K562 (cell line): ENCODE data around the gene C1RL. TPM values are rescaled to one million over a fixed set of nuclear protein-coding genes. Genes with fewer than 3 reads are reported as not detected.

Experiments used
- ATAC-seq: fragments of 200-7000 bp; cut with Tn5 transposase; 3 replicates; pipeline ENCODE4 v1.9.1; 2020; ENCODE audit warnings: moderate library complexity
- BruUV-seq: library from RNA; stranded (reverse); fragments of 400-500 nt; replicated peaks from 2 replicates; lab custom pipeline; 2021; lab: Mats Ljungman, UMichigan
- CTCF ChIA-PET: fragments of 300-600 bp; formaldehyde crosslinking; extraction: SDS; loops from one replicate; lab custom pipeline; 2021; ENCODE audit warnings: low intra/inter-chr PET ratio; lab: Yijun Ruan, JAX
- POLR2A ChIA-PET: fragments of 300-600, 350-650 bp; sonication (Branson Sonifier 250); formaldehyde crosslinking; extraction: SDS; loops from one replicate; lab custom pipeline; 2021; ENCODE audit warnings: antibody characterized with exemption, inconsistent platforms; lab: Yijun Ruan, JAX
- DNase-seq, 4 experiments: peaks; one replicate each; pipeline versions ENCODE4 v3.0.0 to v3.0.0-alpha.2; 2011 to 2018; ENCODE audit warnings: low spot score in 3 of 4, mixed read lengths in 3 of 4; ENCODE audit errors: extremely low read depth in 1 of 4
- FAIRE-seq: peaks from 2 replicates; lab custom pipeline; 2011; peaks lifted over from hg19 to GRCh38; lab: Jason Lieb, UNC
- H2AFZ ChIP-seq: 2 replicates; pipeline ENCODE4 v1.6.0; 2011; ENCODE audit warnings: low read depth, low read length, control low read depth, inconsistent platforms
- H3K27ac ChIP-seq: fragments of 200-600 bp; 3 replicates; pipeline ENCODE4 v1.8.0; 2011; ENCODE audit warnings: low read depth, mild to moderate bottlenecking, control low read depth, inconsistent platforms, low read length, moderate library complexity, mixed read lengths; ENCODE audit errors: extremely low read depth
- H3K27me3 ChIP-seq, 2 experiments: fragments of 300-600 bp in 1 of 2; 2 replicates in 1 of 2; 3 replicates in 1 of 2; pipeline versions ENCODE4 v1.6.0 to v1.8.0; 2011; ENCODE audit warnings: inconsistent platforms in 2 of 2, low read length in 2 of 2, mild to moderate bottlenecking in 1 of 2, mixed read lengths in 1 of 2, moderate library complexity in 1 of 2; ENCODE audit not compliant: control insufficient read depth in 2 of 2, insufficient read depth in 2 of 2
- H3K36me3 ChIP-seq: fragments of 300-600 bp; 3 replicates; pipeline ENCODE4 v1.8.0; 2011; ENCODE audit warnings: mild to moderate bottlenecking, low read length, inconsistent platforms; ENCODE audit not compliant: control insufficient read depth, insufficient read depth
- H3K4me1 ChIP-seq, 2 experiments: fragments of 200-600 bp in 1 of 2; replicated peaks in 1 of 2; 2 replicates in 1 of 2; 3 replicates in 1 of 2; pipeline versions ENCODE4 v1.5.1 to v1.8.0; 2011; ENCODE audit warnings: inconsistent platforms in 2 of 2, low read length in 2 of 2, mild to moderate bottlenecking in 1 of 2, mixed read lengths in 1 of 2, moderate library complexity in 1 of 2; ENCODE audit not compliant: control insufficient read depth in 2 of 2, insufficient read depth in 2 of 2
- H3K4me2 ChIP-seq: 2 replicates; pipeline ENCODE4 v1.6.1; 2011; ENCODE audit warnings: low read length, control low read depth, inconsistent platforms, mixed read lengths; ENCODE audit not compliant: insufficient read depth
- H3K4me3 ChIP-seq: fragments of 200-600 bp; sonication (generic), shearing (Covaris generic); 2 replicates; pipeline ENCODE4 v1.5.1; 2016; ENCODE audit warnings: control low read depth, inconsistent platforms
- H3K79me2 ChIP-seq: fragments of 200-600 bp; 3 replicates; pipeline ENCODE4 v1.8.0; 2011; ENCODE audit warnings: low read length, inconsistent platforms; ENCODE audit not compliant: control insufficient read depth, insufficient read depth
- H3K9ac ChIP-seq, 2 experiments: 2 replicates each; pipeline versions ENCODE4 v1.6.0 to v1.6.1; 2011; ENCODE audit warnings: low read depth in 2 of 2, low read length in 2 of 2, control low read depth in 1 of 2, inconsistent platforms in 1 of 2, mild to moderate bottlenecking in 1 of 2, mixed read lengths in 1 of 2; ENCODE audit not compliant: insufficient read depth in 1 of 2
- H3K9me1 ChIP-seq: one replicate; pipeline ENCODE4 v1.6.0; 2011; ENCODE audit warnings: inconsistent platforms, mild to moderate bottlenecking, low read length, moderate library complexity; ENCODE audit not compliant: control insufficient read depth, insufficient read depth
- H3K9me3 ChIP-seq: replicated peaks from 2 replicates; pipeline ENCODE4 v1.5.1; 2011; ENCODE audit warnings: low read depth, low read length, inconsistent platforms; ENCODE audit not compliant: control insufficient read depth, insufficient read depth
- H4K20me1 ChIP-seq: replicated peaks from 2 replicates; pipeline ENCODE4 v1.6.1; 2011; ENCODE audit warnings: low read length, inconsistent platforms, mixed read lengths; ENCODE audit not compliant: control insufficient read depth, insufficient read depth
- ARID2 ChIP-seq: fragments of 450-650 bp; IDR thresholded peaks from 2 replicates; pipeline ENCODE4 v1.6.1; 2017; ENCODE audit warnings: antibody characterized with exemption, mild to moderate bottlenecking
- DDX20 ChIP-seq: fragments of 450-650 bp; IDR thresholded peaks from 2 replicates; pipeline ENCODE4 v1.6.1; 2016; ENCODE audit warnings: missing genetic modification characterization, low read depth, mild to moderate bottlenecking, missing compliant biosample characterization, moderate library complexity
- HDAC1 ChIP-seq, 2 experiments: fragments of 450-650 bp; IDR thresholded peaks; 2 replicates each; pipeline ENCODE4 v1.6.1; 2016 to 2017; ENCODE audit warnings: inconsistent platforms in 1 of 2, mild to moderate bottlenecking in 1 of 2, moderate library complexity in 1 of 2
- MED1 ChIP-seq: sonication (generic); formaldehyde crosslinking; IDR thresholded peaks from 2 replicates; pipeline ENCODE4 v1.8.1; 2023; ENCODE audit warnings: missing genetic modification reagents, borderline replicate concordance
- MTA1 ChIP-seq: fragments of 450-650 bp; IDR thresholded peaks from 2 replicates; pipeline ENCODE4 v1.6.1; 2017; ENCODE audit warnings: borderline replicate concordance
- MTA3 ChIP-seq: fragments of 450-650 bp; formaldehyde crosslinking; IDR thresholded peaks from 2 replicates; pipeline ENCODE4 v1.6.1; 2017; ENCODE audit warnings: mild to moderate bottlenecking, borderline replicate concordance
- PCBP1 ChIP-seq: fragments of 200-400 bp; formaldehyde crosslinking; IDR thresholded peaks from 2 replicates; pipeline ENCODE4 v1.6.1; 2018; ENCODE audit warnings: mild to moderate bottlenecking, low read depth, low read length; ENCODE audit not compliant: poor library complexity, severe bottlenecking
- POLR2B ChIP-seq: fragments of 450-650 bp; IDR thresholded peaks from 2 replicates; pipeline ENCODE4 v1.6.1; 2018; ENCODE audit warnings: low read depth; ENCODE audit not compliant: partially characterized antibody
- SNRNP70 ChIP-seq: fragments of 200-400 bp; formaldehyde crosslinking; optimal IDR thresholded peaks from 2 replicates; pipeline ENCODE3; 2017; ENCODE audit warnings: low read depth, low read length
- WHSC1 ChIP-seq: IDR thresholded peaks from one replicate; pipeline ENCODE4 v1.6.1; 2012; ENCODE audit warnings: low read length, control low read depth, inconsistent platforms
- ZFP1 ChIP-seq: fragments of 450-650 bp; formaldehyde crosslinking; IDR thresholded peaks from 2 replicates; pipeline ENCODE4 v1.4.0; 2020; ENCODE audit warnings: mild to moderate bottlenecking, mixed read lengths
- ZNF347 ChIP-seq: fragments of 450-650 bp; formaldehyde crosslinking; IDR thresholded peaks from 2 replicates; pipeline ENCODE4 v1.4.0; 2020; ENCODE audit warnings: low read depth, mild to moderate bottlenecking, moderate library complexity
- ZNF507 ChIP-seq: conservative IDR thresholded peaks from 2 replicates; pipeline ENCODE4 v1.6.1; 2017; ENCODE audit warnings: missing genetic modification characterization, missing compliant biosample characterization
- ZNF740 ChIP-seq, 3 experiments: fragments of 200-800 bp in 1 of 3; sonication (Bioruptor generic) in 1 of 3; sonication (generic) in 1 of 3; formaldehyde crosslinking in 1 of 3; IDR thresholded peaks; 2 replicates each; pipeline versions ENCODE4 v1.6.1 to v1.8.0; 2016 to 2022; ENCODE audit warnings: mild to moderate bottlenecking in 2 of 3, missing compliant biosample characterization in 2 of 3, missing genetic modification characterization in 2 of 3, missing genetic modification reagents in 1 of 3
- WGBS: fragments of 100-300 bp; shearing (Covaris generic); methylation state at CpG from one replicate; pipeline ENCODE4 v1.1.6; 2016; ENCODE audit warnings: low coverage, mixed read lengths; ENCODE audit not compliant: insufficient coverage; ENCODE audit errors: missing lambda C conversion rate; 5-methylcytosine and 5-hydroxymethylcytosine counted together
- in situ Hi-C: fragments of 300-500 bp; cut with MboI; formaldehyde crosslinking; loops from 4 replicates; pipeline ENCODE4 v1.15.0; 2018; ENCODE audit warnings: inconsistent platforms, mixed read lengths
- intact Hi-C: fragments of 100-400 bp; cut with micrococcal nuclease; formaldehyde crosslinking; loops from 2 replicates; pipeline ENCODE4 v1.14.2; 2022
- polyA plus RNA-seq, 8 experiments: library from polyadenylated mRNA; depleted of rRNA in 4 of 8; stranded (reverse) in 5 of 8; unstranded in 3 of 8; fragments of >200 nt; fragmentation: Nextera tagmentation in 2 of 8; fragmentation: Illumina TruSeq in 1 of 8; extraction: Ambion mirVana in 2 of 8; extraction: Trizol in 1 of 8; gene quantifications; 2 replicates each; pipeline versions ENCODE4 v1.2.1 to v1.2.3, GENCODE V29; 2011 to 2014; ENCODE audit warnings: inconsistent platforms in 1 of 8, missing spikeins in 1 of 8
- total RNA-seq, 7 experiments: library from RNA; depleted of rRNA in 6 of 7; stranded (reverse); fragments of >200 nt in 6 of 7; fragmentation: Illumina TruSeq in 2 of 7; extraction: Trizol in 2 of 7; gene quantifications; 2 replicates each; pipeline versions ENCODE4 v1.2.1 to v1.2.3, GENCODE V29; 2011 to 2021; ENCODE audit warnings: low replicate concordance in 1 of 7

The C1RL gene
- total and polyA plus RNA-seq, 9 of the 15 experiments (the other 6 are each of a cell fraction or from before 2014, with no cell fraction given) = 1.4 to 10.7 (median 8.0) TPM

- ChIA-PET CTCF (interaction anchor here (0.9 to 2.1 kb wide), 2 partner anchors 31 to 83 kb away, joined by 3 to 7 read pairs; partner anchors contain the start of gene C1R), POLR2A (interaction anchor here (0.5 kb wide), 1 partner anchor 12 kb away, joined by 3 read pairs; no protein-coding TSS in a partner anchor)
- Histone ChIP-seq H3K4me2 (no peak overlapping the region), H3K9ac (no peak overlapping the region), H3K4me1 (peaks cover 11 to 18% of the 10 kb centered on the region in 2 experiments; a peak in 3 of 5 replicates), H3K9me3 (no peaks in the 10 kb centered on the region), H3K36me3 (no peaks in the 10 kb centered on the region), H4K20me1 (no peaks in the 10 kb centered on the region), H3K27ac (no peak overlapping the region), H3K4me3 (no peak overlapping the region), H3K27me3 (no peaks in the 10 kb centered on the region), H2AFZ (no peak overlapping the region), H3K79me2 (no peaks in the 10 kb centered on the region), H3K9me1 (no peaks in the 10 kb centered on the region)
- no peak for TF ChIP-seq MTA1
- no peak for TF ChIP-seq ZNF507 (tag)
- intact Hi-C loops (loop anchor here (2.0 kb wide), 1 partner anchor 31 kb away; the partner anchor contains the start of gene C1R), in situ Hi-C loops (no loop called here)
- DNase-seq (no peak), ATAC-seq (no peak), FAIRE-seq (no peak)
- WGBS = 37% methylated on average over 6 of the region's 7 CpGs
- BruUV-seq = no TSS peak
Observed at GRCh38 chr12:7061596-7061995, 47.4 kb downstream of the C1RL start.

GRCh38 chr12:7061138-7061537 is 47.9 kb downstream of the C1RL start:
- 0 out of 2 replicates have a peak overlapping the region, but pooled peaks have one; percentile 42 for H2AFZ ChIP-seq
- H3K9ac ChIP-seq = no peak overlapping the region
- H3K9me3 ChIP-seq = no peaks in the 10 kb centered on the region

More at GRCh38 chr12:7061138-7061537, 47.9 kb downstream of the C1RL start:
- BruUV-seq = no TSS peak
- peaks cover 11 to 18% of the 10 kb centered on the region in 2 experiments; a peak in 3 of 5 replicates for H3K4me1 ChIP-seq
- H3K36me3 ChIP-seq = no peaks in the 10 kb centered on the region
- in situ Hi-C loops (no loop called here), intact Hi-C loops (loop anchor here (2.0 kb wide), 1 partner anchor 32 kb away; the partner anchor contains the start of gene C1R)
- H3K79me2 ChIP-seq = no peaks in the 10 kb centered on the region
- TF ChIP-seq ZNF740 (CRISPR knock-in tag; IDR thresholded peaks at IDR 0.05) (no peak), ZNF740 (tag; IDR thresholded peaks at IDR 0.05) (no peak), PCBP1 (no peak), ZFP1 (CRISPR knock-in tag) (no peak), HDAC1 (IDR thresholded peaks at IDR 0.05) (no peak), WHSC1 (no peak), POLR2B (no peak), MTA3 (no peak), SNRNP70 (no peak), MED1 (CRISPR knock-in tag) (no peak), ZNF347 (CRISPR knock-in tag) (no peak), ARID2 (no peak), DDX20 (tag) (no peak)
- DNase-seq (no peak), FAIRE-seq (no peak), ATAC-seq (no peak)
- no peak overlapping the region for H3K4me2 ChIP-seq
- no peaks in the 10 kb centered on the region for H4K20me1 ChIP-seq
- ChIA-PET POLR2A (interaction anchor here (0.5 kb wide), 1 partner anchor 12 kb away, joined by 3 read pairs; no protein-coding TSS in a partner anchor), CTCF (interaction anchor here (0.6 to 2.1 kb wide), 6 partner anchors 31 to 83 kb away, joined by 3 to 25 read pairs (median 4); partner anchors contain the start of genes C1R and C1RL)
- H3K4me3 ChIP-seq = no peak overlapping the region
- no peaks in the 10 kb centered on the region for H3K9me1 ChIP-seq
- H3K27ac ChIP-seq = no peak overlapping the region
- 25% methylated on average over 5 of the region's 13 CpGs for WGBS
- no peaks in the 10 kb centered on the region for H3K27me3 ChIP-seq
